Kasumi-1 (cell line): ENCODE data around the gene ABCC5.
"Not testable (repeated sequence)": the region's sequence is repeated elsewhere in the genome, so short reads cannot be mapped to it uniquely, and the experiment has no call there.

Experiments
- DNase-seq, 2 experiments: peaks; one replicate each; lab custom pipeline; 2025; lab: John Stamatoyannopoulos, UW

The ABCC5 gene

GRCh38 chr3:184017672-184018423, at the start of gene ABCC5:
ABCC5 (minus strand) TSS chr3:184017884; CDS start chr3:184014392, 3,492 bp downstream.
- DNase-seq: peak; percentile 94 to 95

DNA sequence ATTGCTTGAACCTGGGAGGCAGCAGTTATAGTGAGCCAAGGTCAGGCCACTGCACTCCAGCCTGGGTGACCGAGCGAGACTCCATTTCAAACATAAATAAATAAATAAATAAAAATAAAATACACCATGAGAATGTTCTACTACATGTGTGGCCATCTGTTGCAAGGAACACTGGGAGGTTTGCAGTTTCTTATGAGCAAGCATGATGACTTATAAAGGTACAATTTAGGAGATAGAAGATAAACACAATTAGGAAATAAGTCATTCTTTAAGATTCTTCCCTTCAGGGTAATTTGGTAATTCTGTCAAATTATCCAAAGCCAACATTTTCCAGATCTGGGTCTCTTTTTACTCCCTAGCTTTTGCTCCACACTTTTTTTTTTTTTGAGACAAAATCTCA, 48.5 kb upstream of the ABCC5 start:
- no peak for DNase-seq

- DNase-seq: no peak
Observed at GRCh38 chr3:184062637-184063036, 45.0 kb upstream of the ABCC5 start.

DNA sequence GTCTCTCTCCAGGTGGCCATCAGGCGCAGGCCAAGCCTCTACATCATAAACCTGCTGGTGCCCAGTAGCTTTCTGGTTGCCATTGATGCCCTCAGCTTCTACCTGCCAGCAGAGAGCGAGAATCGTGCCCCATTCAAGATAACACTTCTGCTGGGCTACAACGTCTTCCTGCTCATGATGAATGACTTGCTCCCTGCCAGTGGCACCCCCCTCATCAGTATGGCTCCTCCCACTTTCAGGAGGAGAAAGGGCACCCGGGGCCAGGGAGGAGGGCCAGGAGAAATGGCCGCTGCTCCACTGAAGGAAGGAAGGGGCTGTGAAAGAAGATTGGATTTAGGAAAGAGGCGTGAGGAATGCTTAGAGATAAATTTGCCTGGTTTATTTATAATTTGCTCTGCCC, 41.7 kb upstream of the ABCC5 start:
- no peak for DNase-seq

DNA sequence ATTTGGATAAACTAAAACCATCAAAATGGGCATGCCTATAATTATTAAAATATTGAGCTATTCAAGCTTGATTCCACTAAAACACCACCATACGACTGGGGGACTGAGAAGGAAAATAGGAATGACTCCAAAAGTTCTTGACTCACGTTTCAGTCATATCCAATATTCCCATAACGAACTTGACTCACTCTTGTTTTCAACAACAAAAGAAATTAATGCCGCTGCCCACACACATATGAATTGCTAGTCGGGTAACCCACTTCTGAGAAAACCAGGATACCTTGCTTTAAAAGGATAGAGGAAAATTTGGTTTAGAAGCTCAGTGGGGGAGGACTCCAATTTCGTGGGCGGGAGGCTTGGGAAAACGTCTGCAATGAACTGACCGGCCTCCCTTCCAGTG, 40.3 kb upstream of the ABCC5 start:
- DNase-seq: no peak

GRCh38 chr3:184052767-184053166, 35.1 kb upstream of the ABCC5 start, which contains the start of gene HTR3C:
HTR3C (plus strand) TSS chr3:184053047; CDS start chr3:184053081, 34 bp downstream.
- no peak for DNase-seq

GRCh38 chr3:184050217-184050847, 32.6 kb upstream of the ABCC5 start:
- DNase-seq: no peak

DNA sequence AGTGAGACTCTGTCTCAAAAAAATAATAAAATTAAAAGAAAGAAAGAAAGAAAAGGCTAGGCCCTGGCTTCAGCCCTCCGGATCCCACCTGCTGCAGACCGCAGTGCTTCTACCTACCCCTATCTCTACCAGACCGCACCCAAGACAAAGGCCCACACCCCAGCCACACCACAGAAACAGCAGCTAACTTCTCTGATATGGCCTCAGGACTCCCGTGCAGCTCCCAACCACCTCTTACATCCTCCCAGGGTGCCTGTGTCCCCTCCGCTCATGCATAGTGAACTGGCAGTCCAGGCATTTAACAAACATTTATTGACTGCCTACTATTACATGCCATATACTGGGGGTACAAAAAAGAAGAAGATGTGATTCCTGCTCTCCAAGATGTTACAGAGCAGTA, 28.3 kb upstream of the ABCC5 start:
- DNase-seq: no peak

DNA sequence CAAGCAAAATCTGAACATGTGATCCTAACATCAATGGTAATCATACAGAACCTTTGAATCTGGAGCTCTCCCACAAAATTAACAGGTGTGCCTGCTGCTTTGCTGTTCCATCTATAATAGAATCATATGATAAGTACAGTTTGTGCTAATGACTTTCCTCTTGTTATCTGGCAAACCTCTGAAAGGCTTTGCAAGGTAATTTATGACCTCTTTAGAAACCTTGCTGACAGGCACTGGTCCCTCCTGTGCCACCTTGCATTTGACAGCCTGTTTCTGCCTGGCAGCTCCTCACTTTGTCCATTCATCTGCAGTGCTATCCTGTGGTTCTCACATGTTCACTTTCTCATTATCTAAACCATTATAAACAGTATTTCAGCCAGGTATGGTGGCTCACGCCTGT, 24.9 kb upstream of the ABCC5 start:
- no peak for DNase-seq

- DNase-seq: no peak
Observed at GRCh38 chr3:184040010-184040409, 22.3 kb upstream of the ABCC5 start.

GRCh38 chr3:184039414-184039813, 21.7 kb upstream of the ABCC5 start:
- DNase-seq: no peak

DNA sequence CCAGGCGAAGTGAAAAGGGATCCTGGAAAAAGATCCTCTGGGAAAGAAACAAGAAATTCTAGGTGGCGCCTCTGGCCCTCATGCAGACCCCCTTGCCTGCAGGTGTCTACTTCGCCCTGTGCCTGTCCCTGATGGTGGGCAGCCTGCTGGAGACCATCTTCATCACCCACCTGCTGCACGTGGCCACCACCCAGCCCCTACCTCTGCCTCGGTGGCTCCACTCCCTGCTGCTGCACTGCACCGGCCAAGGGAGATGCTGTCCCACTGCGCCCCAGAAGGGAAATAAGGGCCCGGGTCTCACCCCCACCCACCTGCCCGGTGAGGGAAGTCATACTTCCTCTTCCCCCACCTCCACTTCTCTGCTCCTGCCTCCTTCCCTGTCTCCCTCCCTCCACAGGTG, 20.6 kb upstream of the ABCC5 start:
- not testable (repeated sequence) for DNase-seq

DNA sequence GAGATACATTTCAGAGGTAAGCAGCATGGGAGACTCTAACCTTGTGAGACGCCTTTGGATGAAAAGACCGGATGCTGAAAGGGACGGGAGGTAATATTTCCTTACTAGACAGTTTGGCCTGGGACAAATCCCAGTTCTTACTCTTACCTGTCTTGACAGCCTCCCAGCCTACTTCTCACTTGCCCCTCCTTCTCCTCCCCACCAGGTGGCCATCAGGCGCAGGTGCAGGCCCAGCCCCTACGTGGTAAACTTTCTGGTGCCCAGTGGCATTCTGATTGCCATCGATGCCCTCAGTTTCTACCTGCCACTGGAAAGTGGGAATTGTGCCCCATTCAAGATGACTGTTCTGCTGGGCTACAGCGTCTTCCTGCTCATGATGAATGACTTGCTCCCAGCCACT, 20.1 kb upstream of the ABCC5 start:
- no peak for DNase-seq

DNA sequence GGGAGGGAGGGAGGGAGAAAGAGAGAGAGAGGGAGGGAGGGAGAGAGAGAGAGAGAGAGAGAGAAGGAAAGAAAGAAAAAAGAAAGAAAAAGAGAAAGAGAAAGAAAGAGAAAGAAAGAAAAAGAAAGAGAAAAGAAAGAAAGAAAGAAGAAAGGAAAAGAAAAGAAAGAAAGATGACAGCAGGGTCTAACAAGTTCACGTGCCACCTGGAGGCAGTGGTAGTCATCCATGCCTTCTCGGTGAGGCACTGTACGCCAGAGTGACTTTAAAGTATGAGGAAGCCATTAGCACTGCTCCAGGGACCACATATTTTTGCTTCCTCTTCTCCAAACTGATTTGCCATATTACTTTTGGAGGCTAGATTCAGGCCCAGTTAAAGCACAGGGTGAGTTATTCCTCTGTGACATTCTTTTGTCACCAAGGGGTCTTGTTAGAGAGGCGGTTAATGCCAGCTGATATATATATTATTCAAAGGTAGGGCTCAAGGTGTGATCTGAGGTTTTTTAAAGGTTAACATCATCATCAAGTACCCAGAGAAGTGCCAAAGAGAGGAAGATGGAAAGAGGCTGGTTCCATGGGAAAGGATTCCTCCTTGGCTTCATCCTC, 13.6 kb upstream of the ABCC5 start, which contains the start of gene HTR3D:
Gene HTR3D (plus strand): TSS at position 556 of the 606 bp plus-strand sequence. CDS start 0 bp downstream, at position 556.
- peak in 1 of 2 experiments; percentile 9 for DNase-seq

- peak in 1 of 2 experiments; percentile 4 for DNase-seq
Observed at GRCh38 chr3:184030536-184030935, 12.9 kb upstream of the ABCC5 start.

- DNase-seq: no peak
Observed at GRCh38 chr3:184029443-184029842, 11.8 kb upstream of the ABCC5 start.

- DNase-seq: not testable (repeated sequence)
Observed at GRCh38 chr3:184028275-184028890, 10.7 kb upstream of the ABCC5 start.

- not testable (repeated sequence) for DNase-seq
Observed at GRCh38 chr3:184025256-184025655, 7.6 kb upstream of the ABCC5 start.

DNA sequence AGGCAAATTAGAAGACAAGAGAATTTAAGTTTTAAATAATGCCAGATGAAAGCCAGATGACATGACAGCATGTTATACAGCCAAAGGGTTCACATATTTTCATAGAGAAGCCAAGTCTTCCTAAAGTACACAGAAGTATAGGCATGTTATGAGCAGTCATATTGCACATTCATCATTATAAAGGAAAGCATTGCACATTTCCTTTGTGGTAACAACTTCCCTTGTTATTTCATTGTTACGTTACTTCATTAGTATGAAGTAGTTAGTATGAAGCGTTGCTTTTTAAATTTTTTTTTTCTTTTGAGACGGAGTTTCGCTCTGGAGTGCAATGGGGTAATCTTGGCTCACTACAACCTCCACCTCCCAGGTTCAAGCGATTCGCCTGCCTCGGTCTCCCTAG, 4.6 kb upstream of the ABCC5 start:
- peak; percentile 79 to 81 for DNase-seq

DNA sequence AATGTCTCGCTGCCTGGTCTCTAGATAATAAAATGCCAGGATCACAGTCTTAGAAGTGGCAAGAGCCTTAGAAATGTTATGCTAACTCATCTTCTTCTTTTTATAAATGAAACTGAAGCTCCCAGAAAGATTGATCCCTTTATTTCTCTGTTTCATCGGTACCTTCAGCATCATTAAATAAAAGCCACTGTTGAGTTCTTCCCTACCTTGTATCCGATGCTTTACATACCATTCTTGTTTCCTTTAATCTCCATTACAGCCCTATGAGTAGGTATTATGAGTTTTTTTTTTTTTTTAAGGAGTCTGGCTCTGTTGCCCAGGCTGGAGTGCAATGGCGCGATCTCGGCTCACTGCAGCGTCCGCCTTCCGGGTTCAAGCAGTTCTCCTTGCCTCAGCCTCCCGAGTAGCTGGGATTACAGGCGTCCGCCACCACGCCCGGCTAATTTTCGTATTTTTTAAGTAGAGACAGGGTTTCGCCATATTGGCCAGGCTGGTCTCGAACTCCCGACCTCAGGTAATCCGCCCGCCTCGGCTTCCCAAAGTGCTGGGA, 815 bp upstream of the ABCC5 start:
- DNase-seq: no peak

DNA sequence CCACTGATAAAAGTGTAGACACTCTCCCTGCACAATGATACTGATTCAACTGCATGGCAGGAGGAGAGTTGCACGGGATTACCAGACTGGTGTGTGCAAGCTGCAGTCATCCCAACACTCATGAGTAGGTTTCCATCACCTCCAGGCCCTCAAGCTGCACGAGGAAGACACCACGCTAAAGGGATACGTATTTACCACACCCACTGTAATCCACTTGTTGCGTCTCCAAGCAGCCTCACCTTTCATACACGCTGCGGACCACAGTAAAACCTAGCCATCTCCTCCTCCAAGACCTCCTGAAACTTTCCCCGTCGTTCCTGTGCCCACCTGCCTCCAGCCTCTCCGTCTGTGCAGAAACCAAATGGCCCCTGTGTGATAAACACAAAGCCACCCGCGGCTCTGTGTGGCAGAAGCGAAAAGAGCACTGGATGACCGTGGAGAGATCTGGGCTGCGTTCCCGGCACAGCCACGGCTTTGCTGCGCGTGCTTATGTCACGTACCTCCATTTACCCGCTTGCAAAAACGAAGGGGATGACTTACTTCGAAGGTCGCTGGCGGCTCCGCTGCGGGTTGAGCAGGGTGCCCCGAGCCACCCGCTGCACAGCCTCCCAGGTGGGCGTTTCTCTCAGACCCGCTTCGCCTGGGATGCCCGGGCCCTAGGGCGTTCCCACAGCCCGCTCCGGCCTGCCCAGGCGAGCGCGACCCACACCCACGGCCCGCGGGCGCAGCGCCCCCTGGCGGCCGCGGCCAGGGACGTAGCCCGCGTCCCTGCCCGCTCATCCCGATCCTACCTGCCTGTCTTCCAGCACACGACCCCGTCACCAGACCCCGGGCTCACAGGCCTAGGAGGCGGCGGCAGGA, 643 bp downstream of the ABCC5 start:
- DNase-seq: peak; percentile 8 to 25
